Astrocyte (in vitro differentiated cells and primary cell): ENCODE data around the gene ZNF333. TPM values are rescaled to one million over a fixed set of nuclear protein-coding genes. Genes with fewer than 3 reads are reported as not detected.

Source experiments
- DNase-seq: peaks from one replicate; pipeline ENCODE4 v3.0.0-alpha.2; 2010; ENCODE audit warnings: low read depth
- FAIRE-seq: peaks from 2 replicates; lab custom pipeline; 2011; peaks lifted over from hg19 to GRCh38; lab: Jason Lieb, UNC
- H2AFZ ChIP-seq: 2 replicates; pipeline ENCODE4 v1.6.0; 2012; ENCODE audit warnings: low read depth, low read length, inconsistent platforms
- H3K27ac ChIP-seq: 2 replicates; pipeline ENCODE4 v1.5.1; 2011; ENCODE audit warnings: low read depth, low read length, inconsistent platforms
- H3K27me3 ChIP-seq: 2 replicates; pipeline ENCODE4 v1.6.0; 2011; ENCODE audit warnings: low read length, inconsistent platforms; ENCODE audit not compliant: insufficient read depth
- H3K36me3 ChIP-seq: 2 replicates; pipeline ENCODE4 v1.5.1; 2011; ENCODE audit warnings: low read length, inconsistent platforms; ENCODE audit not compliant: insufficient read depth
- H3K4me1 ChIP-seq: 2 replicates; pipeline ENCODE4 v1.5.1; 2011; ENCODE audit warnings: low read length, inconsistent platforms; ENCODE audit not compliant: insufficient read depth
- H3K4me2 ChIP-seq: 2 replicates; pipeline ENCODE4 v1.6.0; 2012; ENCODE audit warnings: low read length, inconsistent platforms
- H3K4me3 ChIP-seq: 2 replicates; pipeline ENCODE4 v1.5.1; 2011; ENCODE audit warnings: low read depth, mild to moderate bottlenecking, low read length, inconsistent platforms; ENCODE audit not compliant: insufficient read depth
- H3K79me2 ChIP-seq: 2 replicates; pipeline ENCODE4 v1.6.0; 2012; ENCODE audit warnings: mild to moderate bottlenecking, low read length, inconsistent platforms; ENCODE audit not compliant: insufficient read depth
- H3K9ac ChIP-seq: 2 replicates; pipeline ENCODE4 v1.6.0; 2012; ENCODE audit warnings: mild to moderate bottlenecking, low read length, inconsistent platforms
- H3K9me3 ChIP-seq: 2 replicates; pipeline ENCODE4 v1.5.1; 2012; ENCODE audit warnings: low read depth, mild to moderate bottlenecking, low read length, inconsistent platforms; ENCODE audit not compliant: insufficient read depth
- H4K20me1 ChIP-seq: 2 replicates; pipeline ENCODE4 v1.6.0; 2012; ENCODE audit warnings: low read length, inconsistent platforms; ENCODE audit not compliant: insufficient read depth
- H3K27ac Mint-ChIP-seq: one replicate; pipeline ENCODE4 v1.8.0; 2021; ENCODE audit warnings: mild to moderate bottlenecking, mixed read lengths; ENCODE audit not compliant: unreplicated experiment
- H3K27me3 Mint-ChIP-seq: one replicate; pipeline ENCODE4 v1.8.0; 2021; ENCODE audit warnings: low read depth, mixed read lengths; ENCODE audit not compliant: unreplicated experiment
- H3K36me3 Mint-ChIP-seq: one replicate; pipeline ENCODE4 v1.8.0; 2021; ENCODE audit warnings: low read depth, mixed read lengths; ENCODE audit not compliant: unreplicated experiment
- H3K4me1 Mint-ChIP-seq: one replicate; pipeline ENCODE4 v1.8.0; 2021; ENCODE audit warnings: low read depth, mixed read lengths; ENCODE audit not compliant: unreplicated experiment
- H3K4me3 Mint-ChIP-seq: one replicate; pipeline ENCODE4 v1.8.0; 2021; ENCODE audit warnings: mild to moderate bottlenecking, moderate library complexity, mixed read lengths; ENCODE audit not compliant: unreplicated experiment
- H3K9me3 Mint-ChIP-seq: one replicate; pipeline ENCODE4 v1.8.0; 2021; ENCODE audit warnings: mild to moderate bottlenecking, mixed read lengths; ENCODE audit not compliant: unreplicated experiment
- EZH2 ChIP-seq: IDR thresholded peaks from 2 replicates; pipeline ENCODE4 v1.6.1; 2012; ENCODE audit warnings: mild to moderate bottlenecking, low read length, inconsistent platforms; ENCODE audit not compliant: insufficient read depth
- total RNA-seq: library from RNA; stranded (reverse); gene quantifications from 2 replicates; pipeline ENCODE4 v1.2.1, GENCODE V29; 2021
- TF ChIP-seq, protein P1 (sequence below): IDR thresholded peaks from 2 replicates; pipeline ENCODE4 v1.5.1; 2011; ENCODE audit warnings: low read depth, mild to moderate bottlenecking, inconsistent platforms, low read length, moderate library complexity; ENCODE audit not compliant: insufficient read depth

Gene ZNF333
- total RNA-seq, 1 donor from 2014 or later = 10.4 TPM

DNA sequence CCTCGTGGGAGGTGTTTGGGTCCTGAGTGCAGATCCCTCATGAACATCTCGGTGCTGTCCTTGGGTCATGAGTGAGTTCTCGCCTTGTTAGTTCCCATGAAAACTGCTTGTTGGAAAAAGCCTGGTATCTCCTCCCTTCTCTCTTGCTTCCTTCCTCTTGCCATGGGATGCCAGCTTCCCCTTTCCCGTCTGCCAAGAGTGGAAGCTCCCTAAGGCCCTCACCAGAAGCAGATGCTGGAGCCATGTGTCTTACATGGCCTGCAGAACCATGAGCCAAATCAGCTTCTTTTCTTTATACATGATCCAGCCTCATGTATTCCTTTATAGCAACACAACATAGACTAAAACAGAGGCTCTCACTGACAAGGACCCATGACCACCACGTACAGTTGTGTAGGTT is 80.3 kb downstream of the ZNF333 start:
- peaks cover 24% of the 10 kb centered on the region for H3K27me3 Mint-ChIP-seq
- no peaks in the 10 kb centered on the region for H3K4me1 Mint-ChIP-seq
- H3K27ac ChIP-seq = no peak overlapping the region
- H3K4me3 ChIP-seq = no peak overlapping the region
- H2AFZ ChIP-seq = no peak overlapping the region
- H3K4me3 Mint-ChIP-seq = no peak overlapping the region
- H3K4me1 ChIP-seq = no peaks in the 10 kb centered on the region
- no peaks in the 10 kb centered on the region for H3K27me3 ChIP-seq
- H4K20me1 ChIP-seq = no peaks in the 10 kb centered on the region
- H3K9me3 ChIP-seq = no peaks in the 10 kb centered on the region
- no peaks in the 10 kb centered on the region for H3K79me2 ChIP-seq
- no peak overlapping the region for H3K9ac ChIP-seq
- DNase-seq (no peak), FAIRE-seq (no peak)
- no peaks in the 10 kb centered on the region for H3K36me3 Mint-ChIP-seq
- TF ChIP-seq, protein P1, sequence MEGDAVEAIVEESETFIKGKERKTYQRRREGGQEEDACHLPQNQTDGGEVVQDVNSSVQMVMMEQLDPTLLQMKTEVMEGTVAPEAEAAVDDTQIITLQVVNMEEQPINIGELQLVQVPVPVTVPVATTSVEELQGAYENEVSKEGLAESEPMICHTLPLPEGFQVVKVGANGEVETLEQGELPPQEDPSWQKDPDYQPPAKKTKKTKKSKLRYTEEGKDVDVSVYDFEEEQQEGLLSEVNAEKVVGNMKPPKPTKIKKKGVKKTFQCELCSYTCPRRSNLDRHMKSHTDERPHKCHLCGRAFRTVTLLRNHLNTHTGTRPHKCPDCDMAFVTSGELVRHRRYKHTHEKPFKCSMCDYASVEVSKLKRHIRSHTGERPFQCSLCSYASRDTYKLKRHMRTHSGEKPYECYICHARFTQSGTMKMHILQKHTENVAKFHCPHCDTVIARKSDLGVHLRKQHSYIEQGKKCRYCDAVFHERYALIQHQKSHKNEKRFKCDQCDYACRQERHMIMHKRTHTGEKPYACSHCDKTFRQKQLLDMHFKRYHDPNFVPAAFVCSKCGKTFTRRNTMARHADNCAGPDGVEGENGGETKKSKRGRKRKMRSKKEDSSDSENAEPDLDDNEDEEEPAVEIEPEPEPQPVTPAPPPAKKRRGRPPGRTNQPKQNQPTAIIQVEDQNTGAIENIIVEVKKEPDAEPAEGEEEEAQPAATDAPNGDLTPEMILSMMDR = no peak
- no peak for TF ChIP-seq EZH2
- no peak overlapping the region for H3K27ac Mint-ChIP-seq
- peaks cover 2% of the 10 kb centered on the region for H3K9me3 Mint-ChIP-seq
- H3K4me2 ChIP-seq = no peak overlapping the region
- no peaks in the 10 kb centered on the region for H3K36me3 ChIP-seq

DNA sequence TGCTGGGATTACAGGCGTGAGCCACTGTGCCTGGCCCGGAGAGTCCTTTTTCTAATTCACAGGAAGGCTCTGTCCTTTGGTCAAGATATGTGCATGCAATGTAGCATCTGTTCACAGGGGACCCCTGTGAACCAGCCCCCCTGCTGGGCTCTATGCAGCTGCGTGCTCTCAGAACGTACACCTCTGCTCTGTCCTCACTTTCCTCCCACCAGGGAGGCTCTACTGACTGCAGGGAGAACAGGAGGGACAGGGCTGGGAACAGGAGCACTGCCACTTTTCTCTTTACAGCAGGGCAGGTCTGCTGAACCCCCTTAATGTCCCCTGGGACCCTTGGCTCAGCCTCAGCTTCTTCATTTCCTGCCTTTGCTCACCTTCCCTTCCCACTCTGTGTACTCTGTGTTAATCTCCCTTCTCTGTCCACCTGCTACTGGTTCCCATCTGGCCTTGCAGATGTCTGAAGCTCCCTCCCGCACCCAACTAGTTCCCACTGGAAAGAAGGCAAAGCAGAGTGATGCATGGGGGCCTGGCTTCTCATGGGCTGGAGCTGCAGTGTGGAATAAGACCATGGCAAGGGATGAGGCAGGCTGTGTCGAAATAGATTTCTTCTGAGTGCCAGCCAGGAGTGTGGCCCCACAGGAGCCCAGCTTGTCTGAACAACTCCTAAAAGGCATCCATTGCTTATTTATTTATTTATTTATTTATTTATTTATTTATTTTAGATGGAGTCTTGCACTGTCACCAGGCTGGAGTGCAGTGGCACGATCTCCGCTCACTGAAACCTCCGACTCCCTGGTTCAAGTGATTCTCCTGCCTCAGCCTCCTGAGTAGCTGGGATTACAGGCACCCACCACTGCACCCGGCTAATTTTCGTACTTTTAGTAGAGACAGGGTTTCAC is 81.3 kb downstream of the ZNF333 start:
- no peak overlapping the region for H3K9ac ChIP-seq
- Mint-ChIP-seq H3K27me3 (peaks cover 24% of the 10 kb centered on the region), H3K4me1 (no peaks in the 10 kb centered on the region), H3K27ac (no peak overlapping the region), H3K9me3 (no peaks in the 10 kb centered on the region), H3K4me3 (no peak overlapping the region), H3K36me3 (no peaks in the 10 kb centered on the region)
- DNase-seq = no peak
- H3K36me3 ChIP-seq = no peaks in the 10 kb centered on the region
- no peaks in the 10 kb centered on the region for H3K4me1 ChIP-seq
- H3K27ac ChIP-seq = no peak overlapping the region
- TF ChIP-seq, protein P1 = no peak
- TF ChIP-seq EZH2 = no peak
- H3K9me3 ChIP-seq = no peaks in the 10 kb centered on the region
- no peaks in the 10 kb centered on the region for H3K27me3 ChIP-seq
- H2AFZ ChIP-seq = no peak overlapping the region
- H3K79me2 ChIP-seq = no peaks in the 10 kb centered on the region
- no peaks in the 10 kb centered on the region for H4K20me1 ChIP-seq
- H3K4me3 ChIP-seq = no peak overlapping the region
- FAIRE-seq = no peak
- no peak overlapping the region for H3K4me2 ChIP-seq

DNA sequence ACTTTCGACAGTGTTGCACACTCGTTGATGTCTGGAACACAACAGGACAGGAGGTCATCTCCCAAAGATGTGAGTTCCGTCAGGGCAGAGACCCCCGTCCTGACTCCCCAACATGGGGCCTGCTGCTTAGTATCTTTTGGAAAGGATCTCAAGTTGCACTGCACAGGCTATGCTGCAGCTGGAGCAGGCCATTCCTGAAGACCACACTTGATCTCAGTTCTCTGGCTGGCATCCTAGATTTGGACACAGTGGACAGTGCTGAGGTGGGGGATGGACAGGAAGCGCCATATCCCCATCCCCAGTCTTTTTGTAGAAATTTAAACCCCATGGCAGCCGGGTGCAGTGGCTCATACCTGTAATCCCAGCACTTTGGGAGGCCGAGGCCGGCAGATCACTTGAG is 82.6 kb downstream of the ZNF333 start:
- FAIRE-seq = no peak

More for the DNA sequence above, 82.6 kb downstream of the ZNF333 start:
- peaks cover 26% of the 10 kb centered on the region for H3K27me3 Mint-ChIP-seq
- H3K4me2 ChIP-seq = no peak overlapping the region
- H3K36me3 ChIP-seq = no peaks in the 10 kb centered on the region
- no peaks in the 10 kb centered on the region for H3K4me1 ChIP-seq
- no peaks in the 10 kb centered on the region for H3K4me1 Mint-ChIP-seq
- H3K9ac ChIP-seq = no peak overlapping the region
- DNase-seq = no peak
- H3K27ac ChIP-seq = no peak overlapping the region
- no peaks in the 10 kb centered on the region for H3K79me2 ChIP-seq
- H3K9me3 ChIP-seq = no peaks in the 10 kb centered on the region
- TF ChIP-seq, protein P1 = no peak
- no peak for TF ChIP-seq EZH2
- H3K36me3 Mint-ChIP-seq = no peaks in the 10 kb centered on the region
- H3K27ac Mint-ChIP-seq = no peak overlapping the region
- H3K4me3 ChIP-seq = no peak overlapping the region
- H4K20me1 ChIP-seq = no peaks in the 10 kb centered on the region
- no peak overlapping the region for H3K4me3 Mint-ChIP-seq
- no peak overlapping the region for H2AFZ ChIP-seq
- H3K27me3 ChIP-seq = no peaks in the 10 kb centered on the region
- no peaks in the 10 kb centered on the region for H3K9me3 Mint-ChIP-seq
